Smooth muscle cell of bladder (primary cell): ENCODE data around the gene RPS26. TPM values are rescaled to one million over a fixed set of nuclear protein-coding genes. Genes with fewer than 3 reads are reported as not detected.

Experiments used
- total RNA-seq: library from RNA; depleted of rRNA; stranded (reverse); fragments of >200 nt; gene quantifications from 2 replicates; pipeline ENCODE4 v1.2.3, GENCODE V29; 2014

Gene RPS26
- total RNA-seq: 52.3 and 82.2 TPM in 2 replicates

DNA sequence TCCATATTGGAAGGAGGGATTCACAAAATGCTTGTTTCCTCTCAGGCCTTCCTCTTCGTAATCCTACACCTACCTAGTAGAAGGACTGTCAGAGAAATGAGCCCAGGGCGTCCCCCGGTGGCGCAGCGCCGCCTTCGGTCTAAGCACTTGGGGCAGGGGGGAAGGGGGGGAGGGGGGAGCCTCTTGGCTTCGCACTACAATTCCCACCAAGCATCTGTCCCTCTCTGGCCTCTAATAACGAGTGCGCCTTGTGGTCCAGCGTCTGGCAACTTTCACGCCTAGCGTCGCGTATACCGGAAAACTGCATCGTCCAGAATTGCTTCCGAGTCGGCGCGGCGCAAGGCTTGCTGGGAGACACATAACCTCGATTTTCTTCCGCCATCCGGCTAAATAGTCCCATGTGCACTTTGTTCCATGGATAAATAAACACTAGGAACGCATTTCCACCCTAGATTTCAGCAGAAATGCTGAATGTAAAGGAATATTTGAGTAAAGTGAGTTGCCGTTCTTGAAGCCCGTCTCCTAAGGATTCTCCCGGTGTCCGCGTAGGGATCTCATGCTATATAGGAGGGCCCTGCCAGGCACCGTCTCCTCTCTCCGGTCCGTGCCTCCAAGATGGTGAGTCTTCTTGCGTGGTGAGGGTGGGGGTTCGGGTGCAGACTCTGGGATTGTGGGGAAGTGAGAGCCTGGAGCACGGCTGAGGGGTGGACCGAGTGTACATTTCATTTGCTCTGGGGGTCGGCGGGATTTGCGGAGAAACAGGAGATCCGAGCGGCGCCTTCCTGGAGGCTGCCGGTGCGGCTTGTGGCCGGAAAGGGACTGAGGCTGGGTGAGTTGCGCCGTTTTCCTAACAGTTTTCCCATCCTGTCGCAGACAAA lies at the start of gene RPS26:
TSS of gene RPS26 (plus strand) at position 367 of the 878 bp plus-strand sequence. CDS start at position 616, 249 bp downstream.

DNA sequence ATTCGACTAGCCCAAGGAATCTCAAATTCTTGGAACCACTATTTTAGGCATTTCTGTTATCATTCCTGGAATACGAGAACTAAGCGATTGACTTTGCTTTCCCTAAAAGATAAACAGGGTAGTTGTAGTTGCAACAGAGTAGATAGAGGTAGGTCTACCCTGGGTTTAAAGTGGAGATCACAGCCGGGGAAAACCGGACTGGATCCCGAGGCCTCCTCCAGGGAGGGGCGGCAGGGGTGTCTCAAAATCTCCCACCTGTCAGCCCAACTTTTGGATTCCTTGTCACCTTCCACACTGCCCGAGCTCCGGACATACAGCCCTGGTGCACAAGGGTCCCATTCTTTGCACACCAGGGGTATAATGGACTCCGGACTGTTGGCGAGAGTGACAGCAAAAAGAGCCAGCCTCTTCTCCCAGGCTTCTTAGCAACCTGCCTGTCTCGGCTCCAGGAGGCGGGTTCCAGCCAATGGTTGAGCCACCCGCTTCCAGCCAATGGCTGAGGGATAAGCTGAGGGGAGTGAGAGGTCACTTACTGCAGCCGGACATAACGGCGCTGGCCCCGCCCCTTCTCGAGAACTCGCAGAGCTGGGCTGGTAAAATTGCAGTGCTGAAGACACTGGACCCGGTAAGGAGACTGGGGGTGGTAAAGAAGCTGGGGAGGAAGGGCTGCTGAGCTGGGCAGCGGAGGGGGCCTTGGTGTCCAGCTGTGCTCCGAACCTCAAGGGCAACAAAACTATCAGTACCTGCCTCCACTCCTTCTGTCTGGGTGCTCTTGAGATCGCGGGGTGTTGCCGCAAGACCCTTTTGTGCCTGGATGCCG lies 44.8 kb upstream of the RPS26 start, which contains the start of gene SUOX:
TSS of gene SUOX (plus strand) at position 562 of the 820 bp plus-strand sequence. CDS start 4,946 bp downstream, outside the sequence.

DNA sequence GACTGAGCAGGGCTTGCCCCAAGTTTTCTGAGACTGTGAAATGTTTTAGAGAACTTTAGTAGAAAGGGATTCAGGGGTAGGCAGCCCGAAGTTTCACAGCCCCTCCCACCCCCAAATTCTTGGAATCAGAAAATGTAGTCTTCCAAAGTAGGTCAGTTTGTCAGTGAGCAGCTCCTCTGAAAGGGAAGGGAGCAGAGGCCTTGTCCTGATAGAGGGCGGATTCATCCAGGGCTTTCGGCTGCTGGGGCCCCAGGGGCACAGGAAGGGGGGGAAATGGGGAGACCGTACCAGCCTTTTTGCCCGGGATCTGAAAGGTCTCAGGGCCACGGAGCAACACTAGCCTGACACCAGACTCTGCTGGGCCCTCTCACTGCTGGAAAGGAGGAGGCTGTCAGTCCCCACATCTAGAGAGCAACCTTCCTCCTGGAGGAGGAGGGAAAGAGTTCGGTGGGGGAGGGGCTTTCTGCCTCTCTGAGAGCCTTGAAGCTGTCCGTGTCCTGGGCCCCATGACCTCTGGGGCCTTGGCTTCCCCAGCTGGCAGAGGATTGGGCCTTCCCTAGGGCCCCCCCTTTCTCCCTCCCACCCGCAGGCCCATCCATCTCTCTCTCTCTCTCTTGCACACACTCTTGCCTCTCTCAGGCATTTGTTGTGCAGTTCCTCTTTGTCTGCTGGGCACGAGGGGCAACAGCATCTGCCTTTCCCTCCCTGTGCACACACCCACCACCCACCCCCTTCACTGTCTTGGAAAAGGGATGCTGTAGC lies 21.1 kb upstream of the RPS26 start, which contains the start of gene IKZF4:
TSS of gene IKZF4 (plus strand) at position 621 of the 762 bp plus-strand sequence. CDS start 451 bp downstream, outside the sequence.

DNA sequence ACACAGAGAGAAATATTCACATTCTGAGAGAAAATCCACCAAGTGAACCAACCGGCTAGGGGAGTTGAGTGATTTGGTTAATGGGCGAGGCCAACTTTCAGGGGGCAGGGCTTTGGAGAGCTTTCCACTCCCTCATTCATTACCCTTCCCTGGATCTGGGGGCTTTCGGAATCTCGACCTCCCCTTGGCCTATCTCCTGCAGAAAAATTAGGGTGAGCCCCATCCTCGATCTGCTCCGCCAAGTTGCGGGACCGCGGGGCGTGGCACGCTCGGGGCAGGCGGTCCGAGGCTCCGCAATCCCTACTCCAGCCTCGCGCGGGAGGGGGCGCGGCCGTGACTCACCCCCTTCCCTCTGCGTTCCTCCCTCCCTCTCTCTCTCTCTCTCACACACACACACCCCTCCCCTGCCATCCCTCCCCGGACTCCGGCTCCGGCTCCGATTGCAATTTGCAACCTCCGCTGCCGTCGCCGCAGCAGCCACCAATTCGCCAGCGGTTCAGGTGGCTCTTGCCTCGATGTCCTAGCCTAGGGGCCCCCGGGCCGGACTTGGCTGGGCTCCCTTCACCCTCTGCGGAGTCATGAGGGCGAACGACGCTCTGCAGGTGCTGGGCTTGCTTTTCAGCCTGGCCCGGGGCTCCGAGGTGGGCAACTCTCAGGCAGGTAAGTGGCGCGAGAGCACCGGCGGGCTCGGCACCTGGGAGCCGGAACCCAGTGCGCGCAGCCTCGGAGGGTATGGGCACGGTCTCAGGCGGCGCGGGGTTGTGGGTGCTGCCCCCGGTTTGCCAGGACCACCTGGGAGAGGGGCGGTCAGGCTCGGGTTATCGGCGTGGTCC lies 38.2 kb downstream of the RPS26 start, which contains the start of gene ERBB3:
TSS of gene ERBB3 (plus strand) at position 443 of the 833 bp plus-strand sequence. CDS start at position 579, 136 bp downstream.

Other genes starting within 250 kb of the RPS26 start
- gene SARNP, start 224.2 kb upstream of the RPS26 start, total RNA-seq: 77.5 and 89.2 TPM in 2 replicates
- 23.0 and 23.5 TPM in 2 replicates for gene ORMDL2, start 223.9 kb upstream of the RPS26 start, total RNA-seq
- gene DNAJC14, start 212.3 kb upstream of the RPS26 start, total RNA-seq: 54.5 and 58.3 TPM in 2 replicates
- gene MMP19, start 199.0 kb upstream of the RPS26 start, total RNA-seq: 5.9 and 6.1 TPM in 2 replicates
- gene PYM1, start 114.0 kb upstream of the RPS26 start, total RNA-seq: 34.8 and 39.7 TPM in 2 replicates
- 18.8 and 25.6 TPM in 2 replicates for gene DGKA, start 110.8 kb upstream of the RPS26 start, total RNA-seq
- 0.28 and 0.71 TPM in 2 replicates for gene PMEL, start 75.9 kb upstream of the RPS26 start, total RNA-seq
- 7.1 and 8.5 TPM in 2 replicates for gene CDK2, start 75.1 kb upstream of the RPS26 start, total RNA-seq
- 34.4 and 43.4 TPM in 2 replicates for gene RAB5B, start 67.8 kb upstream of the RPS26 start, total RNA-seq
- 8.7 and 9.2 TPM in 2 replicates for gene SUOX, start 44.6 kb upstream of the RPS26 start, total RNA-seq
- gene IKZF4, start 20.9 kb upstream of the RPS26 start, total RNA-seq: 0.57 and 1.5 TPM in 2 replicates
- gene ERBB3, start 38.2 kb downstream of the RPS26 start, total RNA-seq: 0.28 TPM in 2 replicates
- gene PA2G4, start 62.6 kb downstream of the RPS26 start, total RNA-seq: 86.5 and 93.8 TPM in 2 replicates
- 4,326 and 4,609 TPM in 2 replicates for gene RPL41, start 74.7 kb downstream of the RPS26 start, total RNA-seq
- gene ZC3H10, start 76.3 kb downstream of the RPS26 start, total RNA-seq: 5.7 and 6.6 TPM in 2 replicates
- gene ESYT1, start 86.3 kb downstream of the RPS26 start, total RNA-seq: 163 and 185 TPM in 2 replicates
- 94.5 and 122 TPM in 2 replicates for gene MYL6B, start 110.7 kb downstream of the RPS26 start, total RNA-seq
- 2,455 and 2,914 TPM in 2 replicates for gene MYL6, start 116.4 kb downstream of the RPS26 start, total RNA-seq
- 40.0 and 47.7 TPM in 2 replicates for gene SMARCC2, start 147.6 kb downstream of the RPS26 start, total RNA-seq
- 165 and 169 TPM in 2 replicates for gene RNF41, start 180.0 kb downstream of the RPS26 start, total RNA-seq
- 21.9 and 22.6 TPM in 2 replicates for gene NABP2, start 182.4 kb downstream of the RPS26 start, total RNA-seq
- gene SLC39A5, start 188.1 kb downstream of the RPS26 start, total RNA-seq: under 0.01 TPM in 2 replicates
- gene ANKRD52, start 216.5 kb downstream of the RPS26 start, total RNA-seq: 9.7 and 12.2 TPM in 2 replicates
- gene COQ10A, start 225.0 kb downstream of the RPS26 start, total RNA-seq: 6.4 and 8.0 TPM in 2 replicates